Heart left ventricle (tissue), 13 donors: Measurements from ENCODE around the gene RAB12.

Source experiments
- POLR2A ChIP-seq, 2 donors: fragments of 450-650 bp; IDR thresholded peaks; one replicate each; pipeline ENCODE4 v1.6.1; 2017; ENCODE audit warnings: antibody characterized with exemption in 2 of 2, mild to moderate bottlenecking in 2 of 2, moderate library complexity in 2 of 2
- TF ChIP-seq, protein P1 (sequence below), 12 donors: fragments of 200-600 bp; sonication (generic) in 4 of 12; IDR thresholded peaks; one replicate each; pipeline versions ENCODE4 v1.5.0 to v1.8.0; 2018 to 2022; ENCODE audit warnings: antibody characterized with exemption in 12 of 12, mild to moderate bottlenecking in 5 of 12
- donor health status: ischemic (EF 13 %, LVEDD 7.1; RV severe dilation, severe dysfunction).
- donor health status: DM: no; HTN: yes; CAD: no.
- donor health status: DM: no; HTN: no; CAD: no.
- donor health status: ischemic (EF 25% LVEDD 6.9; RV normal size, moderate dysfunction).
- donor health status: ischemic (EF 25% LVEDD 5.7; RV mildly dilated, moderate dysfunction).
- donor health status: ischemic (EF 35%, LVEDD 5.7; RV mildly dilated, moderate dysfunction).
- donor health status: nonischemic (EF 11% LVEDD 7.7; RV severe dilation, severe dysfunction).
- donor health status: DM: yes; HTN: yes; CAD: no.
- donor health status: PGD.
- donor health status: ischemic (EF 29% LVEDD 5.4; RV normal size, mild dysfunction).
- donor health status: nonischemic (EF 23%, LVEDD 6.1; RV moderate dilation, normal function).

DNA sequence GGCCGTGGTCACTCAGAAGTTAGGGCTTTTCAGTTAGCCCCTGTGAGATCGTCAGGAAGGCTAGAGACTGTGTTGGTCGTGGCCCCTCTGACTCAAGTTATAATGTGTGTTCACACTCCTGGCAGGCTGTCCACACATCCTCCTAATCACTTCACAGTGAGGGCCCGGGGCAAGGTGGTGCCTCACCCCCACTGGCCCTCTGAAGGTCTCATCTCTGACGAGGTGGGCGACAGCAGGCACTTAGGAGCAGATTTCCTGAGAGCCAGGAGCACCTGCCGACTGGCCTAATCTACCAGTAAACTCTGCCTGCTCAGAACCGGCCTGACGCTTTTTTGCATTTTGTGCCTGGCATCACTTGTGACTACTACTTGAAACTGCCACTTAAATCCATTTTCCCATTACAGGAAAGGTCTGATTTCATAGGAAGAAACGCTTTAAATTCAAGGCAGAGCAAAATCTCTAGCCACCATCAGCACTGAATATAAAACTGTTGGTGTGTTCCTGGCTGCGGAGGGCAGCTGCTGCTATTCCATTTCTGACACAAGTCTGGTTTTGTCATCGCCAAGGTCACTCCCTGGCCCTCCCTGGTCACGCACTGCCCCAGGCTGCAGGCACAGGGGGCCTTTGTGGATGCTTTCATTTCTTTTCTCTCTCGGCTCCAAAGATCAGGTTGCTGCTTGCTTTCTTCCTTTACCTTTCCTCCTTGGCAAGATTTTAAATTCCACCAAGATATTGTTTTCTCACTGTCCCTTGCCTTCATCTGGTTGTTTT is 48.0 kb downstream of the RAB12 start:
- TF ChIP-seq, protein P1, sequence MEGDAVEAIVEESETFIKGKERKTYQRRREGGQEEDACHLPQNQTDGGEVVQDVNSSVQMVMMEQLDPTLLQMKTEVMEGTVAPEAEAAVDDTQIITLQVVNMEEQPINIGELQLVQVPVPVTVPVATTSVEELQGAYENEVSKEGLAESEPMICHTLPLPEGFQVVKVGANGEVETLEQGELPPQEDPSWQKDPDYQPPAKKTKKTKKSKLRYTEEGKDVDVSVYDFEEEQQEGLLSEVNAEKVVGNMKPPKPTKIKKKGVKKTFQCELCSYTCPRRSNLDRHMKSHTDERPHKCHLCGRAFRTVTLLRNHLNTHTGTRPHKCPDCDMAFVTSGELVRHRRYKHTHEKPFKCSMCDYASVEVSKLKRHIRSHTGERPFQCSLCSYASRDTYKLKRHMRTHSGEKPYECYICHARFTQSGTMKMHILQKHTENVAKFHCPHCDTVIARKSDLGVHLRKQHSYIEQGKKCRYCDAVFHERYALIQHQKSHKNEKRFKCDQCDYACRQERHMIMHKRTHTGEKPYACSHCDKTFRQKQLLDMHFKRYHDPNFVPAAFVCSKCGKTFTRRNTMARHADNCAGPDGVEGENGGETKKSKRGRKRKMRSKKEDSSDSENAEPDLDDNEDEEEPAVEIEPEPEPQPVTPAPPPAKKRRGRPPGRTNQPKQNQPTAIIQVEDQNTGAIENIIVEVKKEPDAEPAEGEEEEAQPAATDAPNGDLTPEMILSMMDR (IDR thresholded peaks at IDR 0.05): no peak
- no peak for TF ChIP-seq POLR2A (IDR thresholded peaks at IDR 0.05)
